CD4-positive, alpha-beta T cell (primary cell): ENCODE results near the gene ZFAND6. TPM values are rescaled to one million over a fixed set of nuclear protein-coding genes. Genes with fewer than 3 reads are reported as not detected.
"Not testable (repeated sequence)": the region's sequence is repeated elsewhere in the genome, so short reads cannot be mapped to it uniquely, and the experiment has no call there.

ENCODE experiments used
- ATAC-seq: fragments of 200-7000 bp; cut with Tn5 transposase; one replicate; pipeline ENCODE4 v1.10.0; 2022; ENCODE audit warnings: mild to moderate bottlenecking; ENCODE audit not compliant: poor library complexity
- CTCF ChIA-PET: fragments of 350-600 bp; sonication (Branson Sonifier 250); formaldehyde crosslinking; loops from one replicate; lab custom pipeline; 2021; ENCODE audit warnings: antibody characterized with exemption, inconsistent platforms; lab: Charles Lee
- POLR2A ChIA-PET: fragments of 350-600 bp; sonication (Branson Sonifier 250); formaldehyde crosslinking; loops from one replicate; lab custom pipeline; 2021; ENCODE audit warnings: antibody characterized with exemption, inconsistent platforms; lab: Charles Lee
- DNase-seq, 14 experiments: peaks; one replicate each; pipeline ENCODE4 v3.0.0-alpha.2; 2013 to 2020; ENCODE audit warnings: mixed read lengths in 2 of 14
- H3K27ac ChIP-seq, 2 donors: one replicate each; pipeline versions ENCODE4 v1.5.1 to v1.7.0; 2013; ENCODE audit warnings: low read length in 2 of 2, low read depth in 1 of 2, mild to moderate bottlenecking in 1 of 2
- H3K27me3 ChIP-seq, 2 experiments: 1 replicate in 1 of 2; 2 replicates in 1 of 2; pipeline versions ENCODE4 v1.6.1 to v1.7.0; 2013; ENCODE audit warnings: low read length in 2 of 2, control low read depth in 1 of 2, mild to moderate bottlenecking in 1 of 2, moderate library complexity in 1 of 2; ENCODE audit not compliant: insufficient read depth in 2 of 2, control insufficient read depth in 1 of 2
- H3K36me3 ChIP-seq: one replicate; pipeline ENCODE4 v1.6.1; 2013; ENCODE audit warnings: low read length, control low read depth; ENCODE audit not compliant: insufficient read depth
- H3K4me1 ChIP-seq: one replicate; pipeline ENCODE4 v1.6.1; 2013; ENCODE audit warnings: low read length, control low read depth; ENCODE audit not compliant: insufficient read depth
- H3K4me3 ChIP-seq: one replicate; pipeline ENCODE4 v1.5.1; 2013; ENCODE audit warnings: mild to moderate bottlenecking, low read length, moderate library complexity
- H3K9me3 ChIP-seq, 2 experiments: 1 replicate in 1 of 2; 2 replicates in 1 of 2; pipeline versions ENCODE4 v1.6.1 to v1.7.0; 2013; ENCODE audit warnings: low read length in 2 of 2, mild to moderate bottlenecking in 2 of 2, control low read depth in 1 of 2, moderate library complexity in 1 of 2; ENCODE audit not compliant: control insufficient read depth in 1 of 2, insufficient read depth in 1 of 2
- H3K27ac Mint-ChIP-seq: one replicate; pipeline ENCODE4 v1.8.0; 2020; ENCODE audit warnings: mixed read lengths
- H3K27me3 Mint-ChIP-seq: one replicate; pipeline ENCODE4 v1.8.0; 2021; ENCODE audit warnings: mixed read lengths
- H3K36me3 Mint-ChIP-seq: one replicate; pipeline ENCODE4 v1.8.0; 2021; ENCODE audit warnings: low read depth, mixed read lengths
- H3K4me1 Mint-ChIP-seq: one replicate; pipeline ENCODE4 v1.8.0; 2021; ENCODE audit warnings: low read depth, mixed read lengths
- H3K4me3 Mint-ChIP-seq: one replicate; pipeline ENCODE4 v1.8.0; 2020; ENCODE audit warnings: mild to moderate bottlenecking, mixed read lengths
- H3K9me3 Mint-ChIP-seq: one replicate; pipeline ENCODE4 v1.8.0; 2020; ENCODE audit warnings: mixed read lengths
- intact Hi-C, 2 experiments: fragments of 100-400 bp; cut with DNase I in 1 of 2; cut with micrococcal nuclease in 1 of 2; formaldehyde crosslinking; loops; one replicate each; pipeline versions ENCODE4 v1.15.1 to v1.9.0; 2023 to 2025; cut with DNase I, micrococcal nuclease
- total RNA-seq, 174 experiments: library from RNA in 2 of 174; stranded (reverse) in 2 of 174; gene quantifications; one replicate each; pipeline ENCODE4 v1.2.3 and lab custom pipeline; 2021 to 2026
- TF ChIP-seq, protein P1 (sequence below): fragments of 200-600 bp; IDR thresholded peaks from one replicate; pipeline ENCODE4 v1.8.0; 2022; ENCODE audit warnings: antibody characterized with exemption, mild to moderate bottlenecking

ZFAND6 gene
- total RNA-seq, 2 experiments from 2014 or later: 65.5 to 69.2 TPM

DNA sequence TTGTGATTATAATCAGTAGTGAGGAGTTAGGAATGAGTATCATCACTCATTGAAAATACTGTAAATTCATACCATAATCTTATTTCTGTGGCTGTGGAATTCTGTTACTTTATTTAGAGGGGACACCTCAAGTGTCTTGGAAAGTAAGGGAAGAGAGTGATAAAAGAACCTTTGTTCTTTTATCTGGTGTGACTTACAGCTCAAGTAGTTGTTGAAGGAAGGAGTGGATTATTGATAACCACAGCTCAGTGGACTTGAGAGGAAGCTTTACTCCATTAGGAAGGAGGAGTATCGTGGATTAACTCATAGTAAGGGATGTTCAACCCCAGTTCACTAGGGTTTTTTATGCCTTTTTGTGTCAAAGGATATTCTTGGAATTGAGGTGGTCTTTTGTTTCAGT is 61.2 kb downstream of the ZFAND6 start:
- H3K27me3 Mint-ChIP-seq: no peaks in the 10 kb centered on the region
- H3K27ac ChIP-seq: no peak overlapping the region
- H3K4me1 Mint-ChIP-seq: peaks cover 16% of the 10 kb centered on the region
- CTCF ChIA-PET: no interaction called here
- no peaks in the 10 kb centered on the region for H3K9me3 ChIP-seq
- no peak overlapping the region for H3K4me3 ChIP-seq
- H3K27ac Mint-ChIP-seq: no peak overlapping the region
- no peak overlapping the region for H3K4me3 Mint-ChIP-seq
- intact Hi-C loops: loop anchor here in 1 of 2 experiments (10.0 kb wide), 1 partner anchor 46 kb away; no protein-coding TSS in a partner anchor
- ATAC-seq: no peak
- peaks cover 57% of the 10 kb centered on the region for H3K36me3 Mint-ChIP-seq
- POLR2A ChIA-PET: no interaction called here
- H3K9me3 Mint-ChIP-seq: no peaks in the 10 kb centered on the region
- H3K36me3 ChIP-seq: peaks cover 38% of the 10 kb centered on the region
- DNase-seq: no peak
- H3K27me3 ChIP-seq: no peaks in the 10 kb centered on the region
- TF ChIP-seq, protein P1, sequence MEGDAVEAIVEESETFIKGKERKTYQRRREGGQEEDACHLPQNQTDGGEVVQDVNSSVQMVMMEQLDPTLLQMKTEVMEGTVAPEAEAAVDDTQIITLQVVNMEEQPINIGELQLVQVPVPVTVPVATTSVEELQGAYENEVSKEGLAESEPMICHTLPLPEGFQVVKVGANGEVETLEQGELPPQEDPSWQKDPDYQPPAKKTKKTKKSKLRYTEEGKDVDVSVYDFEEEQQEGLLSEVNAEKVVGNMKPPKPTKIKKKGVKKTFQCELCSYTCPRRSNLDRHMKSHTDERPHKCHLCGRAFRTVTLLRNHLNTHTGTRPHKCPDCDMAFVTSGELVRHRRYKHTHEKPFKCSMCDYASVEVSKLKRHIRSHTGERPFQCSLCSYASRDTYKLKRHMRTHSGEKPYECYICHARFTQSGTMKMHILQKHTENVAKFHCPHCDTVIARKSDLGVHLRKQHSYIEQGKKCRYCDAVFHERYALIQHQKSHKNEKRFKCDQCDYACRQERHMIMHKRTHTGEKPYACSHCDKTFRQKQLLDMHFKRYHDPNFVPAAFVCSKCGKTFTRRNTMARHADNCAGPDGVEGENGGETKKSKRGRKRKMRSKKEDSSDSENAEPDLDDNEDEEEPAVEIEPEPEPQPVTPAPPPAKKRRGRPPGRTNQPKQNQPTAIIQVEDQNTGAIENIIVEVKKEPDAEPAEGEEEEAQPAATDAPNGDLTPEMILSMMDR: no peak
- H3K4me1 ChIP-seq: no peaks in the 10 kb centered on the region

DNA sequence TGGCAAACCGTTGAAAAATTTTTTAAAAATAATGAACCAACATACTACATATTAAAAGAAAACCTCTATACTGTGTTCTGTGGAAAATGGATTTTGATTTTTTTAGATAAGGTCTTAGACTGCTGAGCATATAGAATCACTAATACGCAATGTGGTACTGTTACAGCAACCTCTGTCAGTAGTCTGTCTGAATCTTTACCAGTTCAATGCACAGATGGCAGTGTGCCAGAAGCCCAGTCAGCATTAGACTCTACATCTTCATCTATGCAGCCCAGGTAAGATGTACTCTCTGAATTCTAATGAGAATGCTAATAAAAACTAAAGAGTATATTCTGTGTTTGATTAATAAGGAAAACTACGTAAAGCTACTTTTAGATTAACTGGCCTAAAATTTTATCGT is 62.1 kb downstream of the ZFAND6 start:
- H3K9me3 Mint-ChIP-seq: no peaks in the 10 kb centered on the region
- intact Hi-C loops: loop anchor here in 1 of 2 experiments (10.0 kb wide), 1 partner anchor 47 kb away; no protein-coding TSS in a partner anchor
- H3K4me1 ChIP-seq: no peaks in the 10 kb centered on the region
- POLR2A ChIA-PET: no interaction called here
- peaks cover 14% of the 10 kb centered on the region for H3K4me1 Mint-ChIP-seq
- no peaks in the 10 kb centered on the region for H3K9me3 ChIP-seq
- H3K27me3 ChIP-seq: no peaks in the 10 kb centered on the region
- CTCF ChIA-PET: no interaction called here
- no peak overlapping the region for H3K4me3 ChIP-seq
- ATAC-seq (no peak), DNase-seq (no peak)
- peaks cover 66% of the 10 kb centered on the region for H3K36me3 Mint-ChIP-seq
- no peak overlapping the region for H3K27ac ChIP-seq
- H3K4me3 Mint-ChIP-seq: no peak overlapping the region
- no peak overlapping the region for H3K27ac Mint-ChIP-seq
- H3K27me3 Mint-ChIP-seq: no peaks in the 10 kb centered on the region
- TF ChIP-seq, protein P1: no peak
- H3K36me3 ChIP-seq: peaks cover 42% of the 10 kb centered on the region

DNA sequence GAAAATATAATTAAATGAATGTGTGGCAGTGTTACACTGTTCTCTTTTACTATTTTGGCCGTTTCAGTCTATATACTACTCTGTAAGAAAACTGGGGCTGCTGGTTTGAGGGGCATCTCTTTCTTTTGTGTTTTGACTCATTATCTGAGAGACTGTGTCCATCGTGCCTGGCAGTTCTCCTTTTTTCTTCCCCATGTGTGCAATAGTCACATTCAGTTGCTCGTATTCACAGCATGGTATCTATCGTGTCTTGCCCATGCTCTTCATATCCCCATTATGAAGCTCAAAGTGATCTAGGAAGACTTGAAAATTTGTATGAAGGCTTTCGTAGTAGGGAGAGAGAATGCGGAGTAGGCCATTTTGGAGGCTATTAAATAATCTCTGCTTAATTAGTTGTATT is 63.6 kb downstream of the ZFAND6 start:
- H3K36me3 ChIP-seq: peaks cover 42% of the 10 kb centered on the region
- no peak for ATAC-seq
- H3K27me3 ChIP-seq: no peaks in the 10 kb centered on the region
- TF ChIP-seq, protein P1: no peak
- ChIA-PET CTCF (interaction anchor here (0.5 kb wide), 1 partner anchor 58 kb away, joined by 3 read pairs; no protein-coding TSS in a partner anchor), POLR2A (no interaction called here)
- peak in 1 of 14 experiments; percentile 3 for DNase-seq
- H3K27ac ChIP-seq: no peak overlapping the region
- H3K4me1 Mint-ChIP-seq: peaks cover 14% of the 10 kb centered on the region
- no peak overlapping the region for H3K4me3 Mint-ChIP-seq
- no peaks in the 10 kb centered on the region for H3K27me3 Mint-ChIP-seq
- intact Hi-C loops: loop anchor here in 1 of 2 experiments (10.0 kb wide), 1 partner anchor 48 kb away; no protein-coding TSS in a partner anchor
- no peak overlapping the region for H3K27ac Mint-ChIP-seq
- H3K4me1 ChIP-seq: no peaks in the 10 kb centered on the region
- peaks cover 77% of the 10 kb centered on the region for H3K36me3 Mint-ChIP-seq
- no peaks in the 10 kb centered on the region for H3K9me3 Mint-ChIP-seq
- no peak overlapping the region for H3K4me3 ChIP-seq
- H3K9me3 ChIP-seq: no peaks in the 10 kb centered on the region

DNA sequence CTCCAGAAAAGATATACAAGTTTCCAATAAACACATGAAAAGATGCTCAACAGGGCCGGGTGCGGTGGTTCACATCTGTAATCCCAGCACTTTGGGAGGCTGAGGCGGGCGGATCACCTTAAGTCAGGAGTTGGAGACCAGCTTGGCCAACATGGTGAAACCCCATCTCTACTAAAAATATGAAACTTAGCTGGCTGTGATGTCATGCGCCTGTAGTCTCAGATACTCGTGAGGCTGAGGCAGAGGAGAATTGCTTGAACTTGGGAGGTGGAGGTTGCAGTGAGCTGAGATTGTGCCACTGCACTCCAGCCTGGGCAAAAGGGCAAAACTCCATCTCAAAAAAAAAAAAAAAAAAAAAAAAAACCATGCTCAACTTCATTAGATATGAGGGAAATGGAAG is 67.8 kb downstream of the ZFAND6 start:
- H3K27me3 ChIP-seq, H3K4me3 Mint-ChIP-seq, H3K4me1 Mint-ChIP-seq, H3K27ac Mint-ChIP-seq, H3K9me3 ChIP-seq, H3K27me3 Mint-ChIP-seq, ATAC-seq, H3K4me1 ChIP-seq, POLR2A ChIA-PET, H3K9me3 Mint-ChIP-seq, CTCF ChIA-PET, H3K27ac ChIP-seq, H3K4me3 ChIP-seq, DNase-seq: not testable (repeated sequence)
- intact Hi-C loops: loop anchor here in 1 of 2 experiments (10.0 kb wide), 1 partner anchor 52 kb away; no protein-coding TSS in a partner anchor
- peaks cover 93% of the 10 kb centered on the region for H3K36me3 Mint-ChIP-seq
- H3K36me3 ChIP-seq: peaks cover 35% of the 10 kb centered on the region
